Measurements from ENCODE around the gene URB2.
A peak's percentile ranks its signal among the peaks of the same experiment; 100 is the strongest.

The URB2 gene

DNA sequence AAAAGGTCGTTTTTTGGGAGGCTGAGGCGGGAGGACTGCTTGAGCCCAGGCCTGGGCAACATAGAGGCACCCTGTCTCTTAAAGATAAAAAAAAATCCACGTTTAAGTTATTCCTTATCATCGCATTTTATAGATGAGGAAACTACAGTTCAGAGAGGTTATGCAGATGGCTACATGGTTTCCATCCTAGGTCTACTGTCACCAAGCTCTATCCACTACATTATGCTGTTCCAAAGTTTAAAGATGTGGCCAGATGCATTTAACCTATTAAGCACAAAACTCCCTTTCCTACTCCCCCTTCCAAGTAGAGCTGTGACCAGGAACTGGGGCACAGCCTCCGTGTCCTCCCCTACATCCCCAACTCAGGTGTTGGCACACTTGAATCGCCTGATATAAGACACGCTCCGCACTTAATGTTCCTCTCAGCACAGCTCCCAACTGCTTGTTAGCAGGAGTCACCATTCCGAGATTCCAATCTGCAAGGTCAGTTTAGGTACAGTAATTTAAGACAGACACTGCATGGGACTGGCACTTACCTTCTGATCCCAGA lies 1.5 kb upstream of the URB2 start:
- Mint-ChIP-seq H3K9me3 (no peaks in the 10 kb centered on the region), H3K36me3 (ENCODE audit: low read depth) (peaks cover 7% of the 10 kb centered on the region), H3K27me3 (ENCODE audit: low read depth) (no peaks in the 10 kb centered on the region), H3K27ac (peak overlapping the region; percentile 84), H3K4me3 (peak overlapping the region; percentile 87), H3K4me1 (ENCODE audit: low read depth) (peaks cover 41% of the 10 kb centered on the region)

DNA sequence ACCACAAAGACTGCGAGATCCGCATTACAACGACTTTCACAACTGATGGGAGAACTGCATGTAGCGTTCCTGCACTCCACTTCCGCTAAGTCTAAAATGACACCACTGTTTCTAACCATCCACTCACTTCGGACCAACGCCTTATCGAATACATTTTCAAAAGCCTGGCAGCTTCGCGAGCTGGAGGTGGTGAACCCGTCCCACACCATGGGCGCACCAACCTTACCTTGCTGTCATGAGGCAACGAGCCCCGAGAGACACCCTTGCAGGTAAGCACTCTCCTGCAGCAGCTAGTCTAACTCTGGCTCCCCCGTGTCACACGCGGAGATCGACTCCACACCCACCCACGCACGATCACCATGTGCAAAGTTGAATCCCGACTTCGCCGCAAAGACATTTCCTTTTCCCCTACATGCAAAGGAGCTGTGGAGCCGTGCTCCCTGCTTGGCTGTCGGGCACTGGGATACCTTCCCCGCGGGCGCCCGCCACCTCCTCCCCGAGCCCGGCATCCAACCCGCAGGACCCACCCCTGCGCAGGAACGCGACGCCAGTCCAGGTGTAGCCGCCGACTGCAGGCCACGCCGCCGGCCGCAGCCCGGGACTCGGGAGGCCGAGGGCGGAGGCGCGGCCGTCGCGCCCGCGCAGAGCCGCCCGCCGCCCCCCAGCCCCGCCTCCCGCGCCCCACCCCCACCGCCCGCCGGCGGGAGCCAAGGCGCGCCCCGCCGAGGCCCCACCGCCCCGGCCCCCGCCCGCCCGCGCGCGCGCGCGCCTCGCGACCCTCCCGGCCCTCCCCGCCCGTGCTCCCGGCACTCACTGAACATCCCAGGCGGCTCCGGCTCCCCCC lies 754 bp upstream of the URB2 start:
- Mint-ChIP-seq H3K36me3 (ENCODE audit: low read depth) (peaks cover 9% of the 10 kb centered on the region), H3K4me1 (ENCODE audit: low read depth) (peaks cover 39% of the 10 kb centered on the region), H3K27me3 (ENCODE audit: low read depth) (no peaks in the 10 kb centered on the region), H3K4me3 (peak overlapping the region; percentile 87), H3K27ac (peak overlapping the region; percentile 84), H3K9me3 (no peaks in the 10 kb centered on the region)

DNA sequence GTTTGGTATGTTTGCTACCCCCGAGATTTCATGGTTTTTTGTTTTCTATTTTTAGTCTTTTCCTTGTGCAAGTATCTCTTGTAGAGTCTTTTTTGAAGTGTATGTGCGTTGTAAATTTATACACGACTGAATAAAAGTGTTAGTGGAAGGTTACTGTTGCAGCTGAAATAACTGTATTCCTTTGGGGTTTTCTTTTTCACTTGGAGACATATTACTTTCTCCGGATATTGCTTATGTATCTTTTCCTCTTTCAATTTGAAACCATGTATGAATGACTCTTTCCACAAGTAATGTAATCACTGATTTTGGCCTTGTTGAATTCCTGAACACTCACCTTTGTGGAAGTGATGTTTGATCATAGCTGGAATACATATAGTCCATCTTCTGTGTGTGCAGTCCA lies 956 bp downstream of the URB2 start:
- H3K36me3 Mint-ChIP-seq (ENCODE audit: low read depth), result peaks cover 14% of the 10 kb centered on the region
- H3K4me1 Mint-ChIP-seq (ENCODE audit: low read depth), result peaks cover 40% of the 10 kb centered on the region
- no peaks in the 10 kb centered on the region for H3K9me3 Mint-ChIP-seq
- peak overlapping the region; percentile 98 for H3K4me3 Mint-ChIP-seq
- H3K27me3 Mint-ChIP-seq (ENCODE audit: low read depth), result no peaks in the 10 kb centered on the region
- peak overlapping the region; percentile 94 for H3K27ac Mint-ChIP-seq

- Mint-ChIP-seq H3K4me1 (ENCODE audit: low read depth) (peaks cover 33% of the 10 kb centered on the region), H3K36me3 (ENCODE audit: low read depth) (peaks cover 18% of the 10 kb centered on the region), H3K27me3 (ENCODE audit: low read depth) (no peaks in the 10 kb centered on the region), H3K27ac (no peak overlapping the region), H3K4me3 (no peak overlapping the region), H3K9me3 (no peaks in the 10 kb centered on the region)
Observed at GRCh38 chr1:229629261-229629660, 3.2 kb downstream of the URB2 start.

GRCh38 chr1:229631148-229631547 lies 5.1 kb downstream of the URB2 start:
- H3K36me3 Mint-ChIP-seq (ENCODE audit: low read depth), result peaks cover 25% of the 10 kb centered on the region
- peaks cover 27% of the 10 kb centered on the region for H3K4me1 Mint-ChIP-seq (ENCODE audit: low read depth)
- no peaks in the 10 kb centered on the region for H3K27me3 Mint-ChIP-seq (ENCODE audit: low read depth)
- no peaks in the 10 kb centered on the region for H3K9me3 Mint-ChIP-seq
- H3K4me3 Mint-ChIP-seq, result no peak overlapping the region
- no peak overlapping the region for H3K27ac Mint-ChIP-seq

DNA sequence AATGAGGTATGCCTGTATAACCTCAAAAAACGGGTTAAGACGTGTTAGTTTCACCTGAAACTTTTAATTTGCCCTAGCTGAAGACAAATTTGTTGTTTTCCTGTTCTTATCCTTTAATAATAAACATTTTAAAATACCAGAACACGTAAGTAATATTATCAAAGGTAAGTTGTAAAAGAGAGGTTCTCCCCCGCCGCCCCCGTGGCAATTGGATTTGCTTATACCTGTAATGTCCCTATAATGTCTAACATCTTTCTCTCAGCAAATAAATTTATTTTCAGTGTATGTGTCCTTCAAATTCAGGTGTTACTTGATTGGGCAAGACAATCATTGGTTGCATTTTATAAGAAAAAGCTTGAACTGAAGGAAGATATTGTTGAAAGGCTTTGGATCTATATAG lies 5.9 kb downstream of the URB2 start:
- Mint-ChIP-seq H3K27me3 (ENCODE audit: low read depth) (no peaks in the 10 kb centered on the region), H3K4me3 (no peak overlapping the region), H3K4me1 (ENCODE audit: low read depth) (peaks cover 23% of the 10 kb centered on the region), H3K9me3 (no peaks in the 10 kb centered on the region), H3K27ac (no peak overlapping the region), H3K36me3 (ENCODE audit: low read depth) (peaks cover 28% of the 10 kb centered on the region)

DNA sequence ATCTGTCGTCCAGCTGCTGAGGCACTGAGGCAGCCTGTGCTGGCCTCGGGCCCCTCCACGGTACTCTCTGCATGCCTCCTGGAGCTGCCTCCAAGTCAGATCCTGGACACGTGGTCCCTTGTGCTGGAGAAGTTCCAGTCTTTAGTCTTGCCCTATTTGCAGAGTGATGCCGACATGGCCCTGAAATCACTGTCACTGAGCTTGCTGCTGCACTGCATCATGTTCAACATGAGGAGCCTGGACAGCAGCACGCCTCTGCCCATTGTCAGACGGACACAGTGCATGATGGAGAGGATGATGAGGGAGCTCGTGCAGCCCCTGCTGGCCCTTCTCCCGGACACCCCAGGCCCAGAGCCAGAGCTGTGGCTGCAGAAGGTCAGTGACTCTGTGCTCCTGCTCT lies 10.0 kb downstream of the URB2 start:
- H3K27me3 Mint-ChIP-seq (ENCODE audit: low read depth), result no peaks in the 10 kb centered on the region
- H3K27ac Mint-ChIP-seq, result no peak overlapping the region
- H3K9me3 Mint-ChIP-seq, result no peaks in the 10 kb centered on the region
- H3K4me3 Mint-ChIP-seq, result no peak overlapping the region
- peaks cover 24% of the 10 kb centered on the region for H3K36me3 Mint-ChIP-seq (ENCODE audit: low read depth)
- peaks cover 5% of the 10 kb centered on the region for H3K4me1 Mint-ChIP-seq (ENCODE audit: low read depth)

DNA sequence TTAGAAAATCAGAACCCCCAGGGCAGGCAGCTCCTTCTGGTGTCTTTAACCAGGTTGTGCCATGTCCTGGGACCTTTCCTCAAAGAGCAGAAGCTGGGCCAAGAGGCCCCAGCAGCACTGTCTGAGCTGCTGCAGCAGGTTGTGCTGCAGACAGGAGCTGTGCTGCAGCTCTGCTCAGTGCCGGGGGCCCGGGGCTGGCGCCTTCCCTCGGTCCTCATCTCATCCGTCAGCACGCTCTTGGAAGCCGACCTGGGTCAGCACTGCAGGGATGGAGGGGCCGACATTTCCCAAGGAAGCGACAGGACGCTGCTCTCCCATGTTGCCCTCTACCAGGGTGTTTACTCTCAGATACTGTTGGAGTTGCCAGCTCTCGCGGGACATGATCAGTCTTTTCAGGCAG lies 11.7 kb downstream of the URB2 start:
- H3K4me1 Mint-ChIP-seq (ENCODE audit: low read depth), result peaks cover 2% of the 10 kb centered on the region
- peaks cover 18% of the 10 kb centered on the region for H3K36me3 Mint-ChIP-seq (ENCODE audit: low read depth)
- H3K27me3 Mint-ChIP-seq (ENCODE audit: low read depth), result no peaks in the 10 kb centered on the region
- H3K27ac Mint-ChIP-seq, result no peak overlapping the region
- H3K4me3 Mint-ChIP-seq, result no peak overlapping the region
- H3K9me3 Mint-ChIP-seq, result no peaks in the 10 kb centered on the region

GRCh38 chr1:229640455-229640854 lies 14.4 kb downstream of the URB2 start:
- no peaks in the 10 kb centered on the region for H3K9me3 Mint-ChIP-seq
- H3K4me1 Mint-ChIP-seq (ENCODE audit: low read depth), result peaks cover 2% of the 10 kb centered on the region
- H3K27me3 Mint-ChIP-seq (ENCODE audit: low read depth), result no peaks in the 10 kb centered on the region
- no peak overlapping the region for H3K27ac Mint-ChIP-seq
- no peak overlapping the region for H3K4me3 Mint-ChIP-seq
- peaks cover 20% of the 10 kb centered on the region for H3K36me3 Mint-ChIP-seq (ENCODE audit: low read depth)

DNA sequence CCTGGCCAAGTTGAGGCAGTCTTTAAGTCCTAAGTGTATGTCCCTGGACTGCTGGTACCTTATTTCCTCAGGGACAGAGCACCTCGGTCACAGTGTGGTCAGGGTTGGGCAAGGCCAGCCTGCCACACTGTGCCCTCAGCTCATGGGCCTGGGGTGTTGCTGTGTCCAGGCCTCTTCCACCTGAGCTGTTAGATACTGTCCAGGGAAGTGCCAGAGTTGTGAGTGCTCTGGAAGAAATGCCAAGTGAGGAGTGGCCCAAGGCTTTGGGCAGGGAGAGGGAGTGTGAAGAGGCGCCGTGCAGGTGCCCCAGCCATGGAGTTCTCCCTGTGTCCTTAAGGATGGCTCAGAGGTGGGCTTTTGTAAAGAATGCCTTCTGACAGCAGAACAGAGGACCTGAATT lies 15.3 kb downstream of the URB2 start:
- no peaks in the 10 kb centered on the region for H3K27me3 Mint-ChIP-seq (ENCODE audit: low read depth)
- H3K4me3 Mint-ChIP-seq, result no peak overlapping the region
- H3K36me3 Mint-ChIP-seq (ENCODE audit: low read depth), result peaks cover 21% of the 10 kb centered on the region
- H3K9me3 Mint-ChIP-seq, result no peaks in the 10 kb centered on the region
- H3K27ac Mint-ChIP-seq, result no peak overlapping the region
- H3K4me1 Mint-ChIP-seq (ENCODE audit: low read depth), result peaks cover 2% of the 10 kb centered on the region

GRCh38 chr1:229642376-229642775 lies 16.3 kb downstream of the URB2 start:
- no peaks in the 10 kb centered on the region for H3K9me3 Mint-ChIP-seq
- peaks cover 20% of the 10 kb centered on the region for H3K36me3 Mint-ChIP-seq (ENCODE audit: low read depth)
- peaks cover 2% of the 10 kb centered on the region for H3K4me1 Mint-ChIP-seq (ENCODE audit: low read depth)
- no peak overlapping the region for H3K27ac Mint-ChIP-seq
- no peaks in the 10 kb centered on the region for H3K27me3 Mint-ChIP-seq (ENCODE audit: low read depth)
- H3K4me3 Mint-ChIP-seq, result no peak overlapping the region

DNA sequence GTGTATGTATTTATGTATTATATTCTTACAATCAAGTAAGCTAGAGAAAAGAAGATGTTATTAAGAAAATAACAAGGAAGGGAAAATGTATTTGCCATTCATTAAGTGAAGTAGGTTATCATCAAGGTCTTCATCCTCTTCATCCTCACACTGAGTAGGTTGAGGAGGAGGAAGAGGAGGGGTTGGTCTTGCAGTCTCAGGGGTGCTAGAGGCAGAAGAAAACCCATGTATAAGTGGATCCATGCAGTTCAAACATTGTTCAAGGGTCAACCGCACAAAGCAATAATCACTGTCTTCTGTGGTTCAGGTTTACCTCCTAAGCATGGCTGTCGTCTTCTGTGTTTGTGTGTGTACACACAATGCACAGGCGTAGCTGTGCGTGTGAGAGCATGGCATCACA lies 16.9 kb downstream of the URB2 start:
- Mint-ChIP-seq H3K4me3 (no peak overlapping the region), H3K4me1 (ENCODE audit: low read depth) (peaks cover 2% of the 10 kb centered on the region), H3K27me3 (ENCODE audit: low read depth) (no peaks in the 10 kb centered on the region), H3K9me3 (no peaks in the 10 kb centered on the region), H3K27ac (no peak overlapping the region), H3K36me3 (ENCODE audit: low read depth) (peaks cover 21% of the 10 kb centered on the region)

- Mint-ChIP-seq H3K4me3 (no peak overlapping the region), H3K4me1 (ENCODE audit: low read depth) (peaks cover 2% of the 10 kb centered on the region), H3K36me3 (ENCODE audit: low read depth) (peaks cover 22% of the 10 kb centered on the region), H3K27me3 (ENCODE audit: low read depth) (no peaks in the 10 kb centered on the region), H3K27ac (no peak overlapping the region), H3K9me3 (no peaks in the 10 kb centered on the region)
Observed at GRCh38 chr1:229643996-229644745, 18.1 kb downstream of the URB2 start.

DNA sequence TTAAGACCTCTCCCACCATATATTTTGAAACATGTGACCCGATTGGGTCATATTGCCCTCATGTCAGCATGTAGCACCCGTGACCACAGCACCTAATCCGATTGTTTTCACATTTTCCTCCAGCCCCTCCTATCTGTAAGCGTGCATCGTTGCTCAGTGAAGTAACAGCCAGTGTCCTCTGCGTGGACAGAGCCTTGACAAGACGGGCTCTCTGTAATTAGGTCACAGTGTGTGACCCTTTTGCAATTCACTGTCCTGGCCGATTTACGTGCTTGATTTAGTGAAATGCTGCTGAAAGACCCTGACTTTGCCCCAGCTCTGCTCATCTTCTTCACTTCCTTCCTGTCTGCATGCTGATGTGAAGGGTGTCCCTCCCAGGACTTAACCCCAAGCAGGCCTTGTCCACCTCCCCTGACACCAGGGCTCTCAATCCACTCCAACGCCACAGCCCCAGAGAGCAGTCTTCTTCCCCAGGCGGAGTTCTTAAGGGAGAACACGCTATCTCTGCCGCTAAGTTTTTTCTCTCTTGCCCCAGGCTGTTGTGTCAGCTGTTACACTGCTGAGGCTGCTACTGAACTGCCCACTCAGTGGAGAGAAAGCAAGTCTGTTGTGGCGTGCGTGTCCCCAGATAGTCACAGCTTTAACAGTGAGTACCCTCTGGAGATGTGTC lies 19.4 kb downstream of the URB2 start:
- no peaks in the 10 kb centered on the region for H3K9me3 Mint-ChIP-seq
- H3K36me3 Mint-ChIP-seq (ENCODE audit: low read depth), result peaks cover 23% of the 10 kb centered on the region
- H3K27me3 Mint-ChIP-seq (ENCODE audit: low read depth), result no peaks in the 10 kb centered on the region
- no peak overlapping the region for H3K27ac Mint-ChIP-seq
- H3K4me3 Mint-ChIP-seq, result no peak overlapping the region
- H3K4me1 Mint-ChIP-seq (ENCODE audit: low read depth), result no peaks in the 10 kb centered on the region
